Measurements from ENCODE around the gene RBM19. TPM values are rescaled to one million over a fixed set of nuclear protein-coding genes. Genes with fewer than 3 reads are reported as not detected.

RBM19 gene
- total RNA-seq, 1 experiment from 2014 or later = 47.2 TPM

DNA sequence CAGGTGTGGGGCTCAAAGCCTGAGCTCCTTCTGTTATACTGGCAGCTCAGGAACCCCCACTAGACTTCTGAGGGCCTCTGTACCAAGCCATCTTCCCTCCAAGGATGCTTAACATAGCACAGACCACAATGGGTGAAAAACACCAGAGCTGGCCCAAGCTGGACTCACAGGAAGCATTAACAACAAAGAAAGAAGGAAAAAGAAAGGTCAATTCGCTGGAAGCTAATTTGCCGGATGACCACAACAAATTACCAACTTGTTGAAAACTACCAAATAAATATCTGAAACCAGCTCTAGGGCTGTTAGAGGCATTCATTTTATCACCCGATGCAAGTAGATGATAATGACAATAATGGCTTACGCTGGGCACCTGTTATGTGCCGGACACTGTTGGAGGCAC is 48.7 kb downstream of the RBM19 start:
- Mint-ChIP-seq H3K36me3 (ENCODE audit: insufficient read depth, unreplicated experiment) (peaks cover 6% of the 10 kb centered on the region), H3K27ac (ENCODE audit: unreplicated experiment) (no peak overlapping the region), H3K4me1 (ENCODE audit: low read depth, unreplicated experiment) (no peaks in the 10 kb centered on the region), H3K9me3 (ENCODE audit: low read depth, unreplicated experiment) (no peaks in the 10 kb centered on the region), H3K27me3 (ENCODE audit: unreplicated experiment) (no peaks in the 10 kb centered on the region), H3K4me3 (ENCODE audit: low read depth, unreplicated experiment) (no peak overlapping the region)
- intact Hi-C loops (cut with micrococcal nuclease; ENCODE audit: unreplicated experiment) = loop anchor here (10.0 kb wide), 1 partner anchor 153 kb away; no protein-coding TSS in a partner anchor
- CTCF ChIA-PET = interaction anchor here (0.6 kb wide), 1 partner anchor 88 kb away, joined by 3 read pairs; no protein-coding TSS in a partner anchor
- BruUV-seq (replicated peaks) = no TSS peak
- no peak for DNase-seq
- no peak for TF ChIP-seq CTCF (IDR thresholded peaks at IDR 0.05; ENCODE audit: unreplicated experiment)

DNA sequence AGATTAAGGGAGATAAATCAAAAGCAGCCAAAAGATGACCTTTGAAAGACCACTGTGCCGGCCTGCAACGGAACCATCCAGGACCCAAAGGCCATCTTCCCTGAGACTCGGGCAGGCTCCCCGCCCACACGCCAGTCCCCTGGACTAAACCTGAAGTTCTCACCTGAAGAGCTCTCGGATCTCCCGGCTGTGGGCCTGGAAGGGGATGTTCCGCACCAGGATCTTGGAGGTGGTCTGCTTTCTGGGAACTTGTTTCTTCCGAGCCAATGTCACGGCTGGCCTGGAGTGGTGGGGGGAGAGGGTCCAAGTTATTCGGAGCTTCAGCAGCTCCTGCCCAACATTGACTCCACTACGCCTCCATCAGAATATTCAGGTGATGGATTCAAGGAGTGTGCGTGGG is 51.3 kb downstream of the RBM19 start:
- Mint-ChIP-seq H3K4me3 (ENCODE audit: low read depth, unreplicated experiment) (no peak overlapping the region), H3K27ac (ENCODE audit: unreplicated experiment) (no peak overlapping the region), H3K27me3 (ENCODE audit: unreplicated experiment) (no peaks in the 10 kb centered on the region), H3K9me3 (ENCODE audit: low read depth, unreplicated experiment) (no peaks in the 10 kb centered on the region), H3K4me1 (ENCODE audit: low read depth, unreplicated experiment) (no peaks in the 10 kb centered on the region), H3K36me3 (ENCODE audit: insufficient read depth, unreplicated experiment) (peaks cover 3% of the 10 kb centered on the region)
- CTCF ChIA-PET = no interaction called here
- TF ChIP-seq CTCF (IDR thresholded peaks at IDR 0.05; ENCODE audit: unreplicated experiment) = no peak
- no peak for DNase-seq
- intact Hi-C loops (cut with micrococcal nuclease; ENCODE audit: unreplicated experiment) = loop anchor here (5.0 to 10.0 kb wide), 2 partner anchors 150 to 268 kb away; no protein-coding TSS in a partner anchor
- BruUV-seq (replicated peaks) = no TSS peak

- no TSS peak for BruUV-seq (replicated peaks)
- H3K4me3 Mint-ChIP-seq (ENCODE audit: low read depth, unreplicated experiment) = no peak overlapping the region
These were observed 51.9 kb downstream of the RBM19 start for GRCh38 chr12:113914176-113914575.

GRCh38 chr12:113912760-113913329 is 53.3 kb downstream of the RBM19 start:
- no peaks in the 10 kb centered on the region for H3K9me3 Mint-ChIP-seq (ENCODE audit: low read depth, unreplicated experiment)
- TF ChIP-seq CTCF (IDR thresholded peaks at IDR 0.05; ENCODE audit: unreplicated experiment) = peak; percentile 63
- no peak overlapping the region for H3K4me3 Mint-ChIP-seq (ENCODE audit: low read depth, unreplicated experiment)
- CTCF ChIA-PET = no interaction called here
- H3K4me1 Mint-ChIP-seq (ENCODE audit: low read depth, unreplicated experiment) = no peaks in the 10 kb centered on the region
- BruUV-seq (replicated peaks) = no TSS peak
- no peaks in the 10 kb centered on the region for H3K27me3 Mint-ChIP-seq (ENCODE audit: unreplicated experiment)
- DNase-seq = peak; percentile 79
- H3K27ac Mint-ChIP-seq (ENCODE audit: unreplicated experiment) = no peak overlapping the region
- intact Hi-C loops (cut with micrococcal nuclease; ENCODE audit: unreplicated experiment) = loop anchor here (1.0 to 10.0 kb wide), 5 partner anchors 148 to 600 kb away; no protein-coding TSS in a partner anchor
- no peaks in the 10 kb centered on the region for H3K36me3 Mint-ChIP-seq (ENCODE audit: insufficient read depth, unreplicated experiment)

More at GRCh38 chr12:113914176-113914575, 51.9 kb downstream of the RBM19 start:
- intact Hi-C loops (cut with micrococcal nuclease; ENCODE audit: unreplicated experiment) = loop anchor here (5.0 to 10.0 kb wide), 2 partner anchors 149 to 267 kb away; no protein-coding TSS in a partner anchor
- Mint-ChIP-seq H3K36me3 (ENCODE audit: insufficient read depth, unreplicated experiment) (no peaks in the 10 kb centered on the region), H3K4me1 (ENCODE audit: low read depth, unreplicated experiment) (no peaks in the 10 kb centered on the region), H3K27me3 (ENCODE audit: unreplicated experiment) (no peaks in the 10 kb centered on the region), H3K9me3 (ENCODE audit: low read depth, unreplicated experiment) (no peaks in the 10 kb centered on the region), H3K27ac (ENCODE audit: unreplicated experiment) (no peak overlapping the region)
- no peak for DNase-seq
- CTCF ChIA-PET = no interaction called here
- no peak for TF ChIP-seq CTCF (IDR thresholded peaks at IDR 0.05; ENCODE audit: unreplicated experiment)

All from Calu3 (cell line).